ENCODE results near the gene EPAS1.

Gene EPAS1

GRCh38 chr2:46379213-46380037 is 82.2 kb downstream of the EPAS1 start:
- H3K36me3 ChIP-seq (ENCODE audit: control insufficient read depth in 1 of 2, insufficient read depth in 2 of 2, low read length in 2 of 2): peaks cover 53 to 86% of the 10 kb centered on the region in 2 donors

DNA sequence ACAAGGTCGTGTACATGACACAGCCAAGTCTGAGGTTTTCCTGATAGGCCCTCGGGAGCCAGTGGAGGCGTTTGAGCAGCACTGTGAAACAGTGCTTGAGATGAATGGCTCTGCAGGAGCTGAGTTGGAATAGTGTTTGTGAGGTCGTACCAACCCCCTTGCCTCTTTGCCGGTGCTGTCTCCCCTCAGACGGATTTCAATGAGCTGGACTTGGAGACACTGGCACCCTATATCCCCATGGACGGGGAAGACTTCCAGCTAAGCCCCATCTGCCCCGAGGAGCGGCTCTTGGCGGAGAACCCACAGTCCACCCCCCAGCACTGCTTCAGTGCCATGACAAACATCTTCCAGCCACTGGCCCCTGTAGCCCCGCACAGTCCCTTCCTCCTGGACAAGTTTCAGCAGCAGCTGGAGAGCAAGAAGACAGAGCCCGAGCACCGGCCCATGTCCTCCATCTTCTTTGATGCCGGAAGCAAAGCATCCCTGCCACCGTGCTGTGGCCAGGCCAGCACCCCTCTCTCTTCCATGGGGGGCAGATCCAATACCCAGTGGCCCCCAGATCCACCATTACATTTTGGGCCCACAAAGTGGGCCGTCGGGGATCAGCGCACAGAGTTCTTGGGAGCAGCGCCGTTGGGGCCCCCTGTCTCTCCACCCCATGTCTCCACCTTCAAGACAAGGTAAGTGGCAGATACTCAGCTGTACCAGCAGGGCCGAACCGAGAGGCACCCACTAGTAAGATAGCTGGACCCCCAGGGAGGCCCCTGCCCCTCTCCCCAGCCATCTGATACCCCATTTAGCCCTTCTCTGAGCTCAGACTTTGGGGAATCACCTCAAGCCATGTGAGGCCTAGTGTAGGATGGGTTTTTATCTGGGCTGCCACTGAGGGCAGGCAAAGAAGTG is 83.1 kb downstream of the EPAS1 start:
- H3K9ac ChIP-seq (ENCODE audit: low read depth in 1 of 2, low read length in 2 of 2): no peak overlapping the region
- no peaks in the 10 kb centered on the region for H3K4me1 ChIP-seq (ENCODE audit: control insufficient read depth in 1 of 2, insufficient read depth in 2 of 2, low read length in 2 of 2)
- peaks cover 51 to 89% of the 10 kb centered on the region in 2 donors for H3K36me3 ChIP-seq (ENCODE audit: control insufficient read depth in 1 of 2, insufficient read depth in 2 of 2, low read length in 2 of 2)

More at GRCh38 chr2:46379213-46380037, 82.2 kb downstream of the EPAS1 start:
- Histone ChIP-seq H3K9ac (ENCODE audit: low read depth in 1 of 2, low read length in 2 of 2) (no peak overlapping the region), H3K4me1 (ENCODE audit: control insufficient read depth in 1 of 2, insufficient read depth in 2 of 2, low read length in 2 of 2) (no peaks in the 10 kb centered on the region), H3K27me3 (ENCODE audit: control insufficient read depth in 1 of 2, insufficient read depth in 2 of 2, low read length in 2 of 2) (no peaks in the 10 kb centered on the region), H3K27ac (ENCODE audit: low read depth, low read length) (no peak overlapping the region), H3K9me3 (ENCODE audit: control insufficient read depth in 1 of 2, low read length in 2 of 2) (no peaks in the 10 kb centered on the region), H3K4me3 (ENCODE audit: low read depth in 1 of 2, low read length in 2 of 2) (no peak overlapping the region)

DNA sequence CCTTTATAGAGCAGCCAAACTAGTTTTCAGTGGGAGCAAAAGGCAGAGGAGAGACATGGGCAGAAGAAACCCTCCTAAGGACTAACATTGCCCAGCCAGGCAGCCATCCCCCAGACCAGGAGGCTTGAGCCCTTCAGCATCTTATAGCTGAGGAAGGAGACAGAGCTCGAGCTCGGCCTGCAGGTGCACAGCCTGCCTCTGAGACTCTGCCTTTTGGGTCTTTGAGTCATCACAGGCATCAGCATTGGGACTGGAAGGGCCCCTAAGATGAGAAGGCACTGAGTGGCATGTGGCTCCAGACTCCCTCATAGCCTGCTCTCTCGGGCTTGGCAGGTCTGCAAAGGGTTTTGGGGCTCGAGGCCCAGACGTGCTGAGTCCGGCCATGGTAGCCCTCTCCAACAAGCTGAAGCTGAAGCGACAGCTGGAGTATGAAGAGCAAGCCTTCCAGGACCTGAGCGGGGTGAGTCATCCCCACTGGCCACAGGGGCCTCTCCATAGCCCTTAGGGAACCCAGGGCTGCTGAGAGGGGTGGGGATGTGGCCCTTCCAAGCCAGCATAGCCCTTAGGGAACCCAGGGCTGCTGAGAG is 84.1 kb downstream of the EPAS1 start:
- Histone ChIP-seq H3K9me3 (ENCODE audit: control insufficient read depth in 1 of 2, low read length in 2 of 2) (no peaks in the 10 kb centered on the region), H3K4me3 (ENCODE audit: low read depth in 1 of 2, low read length in 2 of 2) (no peak overlapping the region), H3K4me1 (ENCODE audit: control insufficient read depth in 1 of 2, insufficient read depth in 2 of 2, low read length in 2 of 2) (no peaks in the 10 kb centered on the region), H3K36me3 (ENCODE audit: control insufficient read depth in 1 of 2, insufficient read depth in 2 of 2, low read length in 2 of 2) (peaks cover 45 to 87% of the 10 kb centered on the region in 2 donors), H3K9ac (ENCODE audit: low read depth in 1 of 2, low read length in 2 of 2) (no peak overlapping the region), H3K27me3 (ENCODE audit: control insufficient read depth in 1 of 2, insufficient read depth in 2 of 2, low read length in 2 of 2) (no peaks in the 10 kb centered on the region), H3K27ac (ENCODE audit: low read depth, low read length) (no peak overlapping the region)

More for the DNA sequence above, 83.1 kb downstream of the EPAS1 start:
- no peak overlapping the region for H3K27ac ChIP-seq (ENCODE audit: low read depth, low read length)
- no peaks in the 10 kb centered on the region for H3K27me3 ChIP-seq (ENCODE audit: control insufficient read depth in 1 of 2, insufficient read depth in 2 of 2, low read length in 2 of 2)
- no peaks in the 10 kb centered on the region for H3K9me3 ChIP-seq (ENCODE audit: control insufficient read depth in 1 of 2, low read length in 2 of 2)
- no peak overlapping the region for H3K4me3 ChIP-seq (ENCODE audit: low read depth in 1 of 2, low read length in 2 of 2)

GRCh38 chr2:46381871-46382270 is 84.7 kb downstream of the EPAS1 start:
- H3K4me1 ChIP-seq (ENCODE audit: control insufficient read depth in 1 of 2, insufficient read depth in 2 of 2, low read length in 2 of 2): no peaks in the 10 kb centered on the region
- no peak overlapping the region for H3K27ac ChIP-seq (ENCODE audit: low read depth, low read length)
- no peaks in the 10 kb centered on the region for H3K9me3 ChIP-seq (ENCODE audit: control insufficient read depth in 1 of 2, low read length in 2 of 2)
- no peak overlapping the region for H3K9ac ChIP-seq (ENCODE audit: low read depth in 1 of 2, low read length in 2 of 2)
- no peak overlapping the region for H3K4me3 ChIP-seq (ENCODE audit: low read depth in 1 of 2, low read length in 2 of 2)
- H3K36me3 ChIP-seq (ENCODE audit: control insufficient read depth in 1 of 2, insufficient read depth in 2 of 2, low read length in 2 of 2): peaks cover 45 to 84% of the 10 kb centered on the region in 2 donors
- no peaks in the 10 kb centered on the region for H3K27me3 ChIP-seq (ENCODE audit: control insufficient read depth in 1 of 2, insufficient read depth in 2 of 2, low read length in 2 of 2)

DNA sequence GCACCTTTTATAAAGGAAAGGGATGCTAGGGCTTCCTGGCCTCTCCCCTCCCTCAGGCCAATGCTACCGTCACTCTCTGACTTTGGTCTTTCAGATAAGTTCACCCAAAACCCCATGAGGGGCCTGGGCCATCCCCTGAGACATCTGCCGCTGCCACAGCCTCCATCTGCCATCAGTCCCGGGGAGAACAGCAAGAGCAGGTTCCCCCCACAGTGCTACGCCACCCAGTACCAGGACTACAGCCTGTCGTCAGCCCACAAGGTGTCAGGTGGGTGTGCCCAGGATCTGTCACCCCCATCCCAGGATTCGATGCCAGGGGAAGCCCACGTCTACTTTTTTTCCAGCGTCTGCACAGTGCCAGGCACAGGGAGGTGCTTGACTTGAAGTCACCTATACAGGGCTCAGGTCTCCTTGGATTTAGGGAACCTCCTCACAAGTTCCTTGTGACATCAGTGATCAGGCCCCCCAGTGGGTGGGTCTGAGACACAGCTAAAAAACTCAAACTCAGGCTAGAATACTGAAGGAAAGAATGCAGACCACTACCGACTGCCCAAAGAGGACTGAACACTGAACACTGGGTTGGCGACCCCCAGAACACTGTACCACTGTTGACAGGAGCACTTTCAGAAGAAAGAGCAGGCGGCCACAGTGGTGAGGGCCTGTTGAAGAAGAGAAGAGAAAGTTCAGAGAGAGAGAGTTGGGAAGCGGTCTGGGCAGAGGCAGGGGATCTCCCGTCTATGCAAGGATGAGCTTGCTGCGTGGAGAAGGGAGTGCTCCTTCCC is 85.3 kb downstream of the EPAS1 start:
- Histone ChIP-seq H3K9me3 (ENCODE audit: control insufficient read depth in 1 of 2, low read length in 2 of 2) (no peaks in the 10 kb centered on the region), H3K27me3 (ENCODE audit: control insufficient read depth in 1 of 2, insufficient read depth in 2 of 2, low read length in 2 of 2) (no peaks in the 10 kb centered on the region), H3K36me3 (ENCODE audit: control insufficient read depth in 1 of 2, insufficient read depth in 2 of 2, low read length in 2 of 2) (peaks cover 43 to 83% of the 10 kb centered on the region in 2 donors), H3K27ac (ENCODE audit: low read depth, low read length) (no peak overlapping the region), H3K9ac (ENCODE audit: low read depth in 1 of 2, low read length in 2 of 2) (no peak overlapping the region), H3K4me3 (ENCODE audit: low read depth in 1 of 2, low read length in 2 of 2) (no peak overlapping the region), H3K4me1 (ENCODE audit: control insufficient read depth in 1 of 2, insufficient read depth in 2 of 2, low read length in 2 of 2) (no peaks in the 10 kb centered on the region)

GRCh38 chr2:46383113-46383395 is 85.8 kb downstream of the EPAS1 start:
- Histone ChIP-seq H3K36me3 (ENCODE audit: control insufficient read depth in 1 of 2, insufficient read depth in 2 of 2, low read length in 2 of 2) (peaks cover 39 to 83% of the 10 kb centered on the region in 2 donors), H3K9me3 (ENCODE audit: control insufficient read depth in 1 of 2, low read length in 2 of 2) (no peaks in the 10 kb centered on the region), H3K27me3 (ENCODE audit: control insufficient read depth in 1 of 2, insufficient read depth in 2 of 2, low read length in 2 of 2) (no peaks in the 10 kb centered on the region), H3K4me1 (ENCODE audit: control insufficient read depth in 1 of 2, insufficient read depth in 2 of 2, low read length in 2 of 2) (no peaks in the 10 kb centered on the region), H3K9ac (ENCODE audit: low read depth in 1 of 2, low read length in 2 of 2) (no peak overlapping the region), H3K4me3 (ENCODE audit: low read depth in 1 of 2, low read length in 2 of 2) (no peak overlapping the region), H3K27ac (ENCODE audit: low read depth, low read length) (no peak overlapping the region)

GRCh38 chr2:46383784-46384456 is 86.7 kb downstream of the EPAS1 start:
- no peak overlapping the region for H3K4me3 ChIP-seq (ENCODE audit: low read depth in 1 of 2, low read length in 2 of 2)
- no peak overlapping the region for H3K9ac ChIP-seq (ENCODE audit: low read depth in 1 of 2, low read length in 2 of 2)
- no peak overlapping the region for H3K27ac ChIP-seq (ENCODE audit: low read depth, low read length)
- H3K4me1 ChIP-seq (ENCODE audit: control insufficient read depth in 1 of 2, insufficient read depth in 2 of 2, low read length in 2 of 2): no peaks in the 10 kb centered on the region
- peaks cover 30 to 75% of the 10 kb centered on the region in 2 donors for H3K36me3 ChIP-seq (ENCODE audit: control insufficient read depth in 1 of 2, insufficient read depth in 2 of 2, low read length in 2 of 2)
- H3K27me3 ChIP-seq (ENCODE audit: control insufficient read depth in 1 of 2, insufficient read depth in 2 of 2, low read length in 2 of 2): no peaks in the 10 kb centered on the region
- no peaks in the 10 kb centered on the region for H3K9me3 ChIP-seq (ENCODE audit: control insufficient read depth in 1 of 2, low read length in 2 of 2)

DNA sequence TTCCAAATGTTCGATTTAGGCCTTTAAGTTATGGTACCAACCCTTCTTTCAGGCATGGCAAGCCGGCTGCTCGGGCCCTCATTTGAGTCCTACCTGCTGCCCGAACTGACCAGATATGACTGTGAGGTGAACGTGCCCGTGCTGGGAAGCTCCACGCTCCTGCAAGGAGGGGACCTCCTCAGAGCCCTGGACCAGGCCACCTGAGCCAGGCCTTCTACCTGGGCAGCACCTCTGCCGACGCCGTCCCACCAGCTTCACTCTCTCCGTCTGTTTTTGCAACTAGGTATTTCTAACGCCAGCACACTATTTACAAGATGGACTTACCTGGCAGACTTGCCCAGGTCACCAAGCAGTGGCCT is 87.2 kb downstream of the EPAS1 start:
- Histone ChIP-seq H3K36me3 (ENCODE audit: control insufficient read depth in 1 of 2, insufficient read depth in 2 of 2, low read length in 2 of 2) (peaks cover 26 to 71% of the 10 kb centered on the region in 2 donors), H3K9me3 (ENCODE audit: control insufficient read depth in 1 of 2, low read length in 2 of 2) (no peaks in the 10 kb centered on the region), H3K27ac (ENCODE audit: low read depth, low read length) (no peak overlapping the region), H3K27me3 (ENCODE audit: control insufficient read depth in 1 of 2, insufficient read depth in 2 of 2, low read length in 2 of 2) (no peaks in the 10 kb centered on the region), H3K9ac (ENCODE audit: low read depth in 1 of 2, low read length in 2 of 2) (no peak overlapping the region), H3K4me3 (ENCODE audit: low read depth in 1 of 2, low read length in 2 of 2) (no peak overlapping the region), H3K4me1 (ENCODE audit: control insufficient read depth in 1 of 2, insufficient read depth in 2 of 2, low read length in 2 of 2) (no peaks in the 10 kb centered on the region)

- Histone ChIP-seq H3K4me3 (ENCODE audit: low read depth in 1 of 2, low read length in 2 of 2) (no peak overlapping the region), H3K27ac (ENCODE audit: low read depth, low read length) (no peak overlapping the region), H3K36me3 (ENCODE audit: control insufficient read depth in 1 of 2, insufficient read depth in 2 of 2, low read length in 2 of 2) (peaks cover 17 to 56% of the 10 kb centered on the region in 2 donors), H3K27me3 (ENCODE audit: control insufficient read depth in 1 of 2, insufficient read depth in 2 of 2, low read length in 2 of 2) (no peaks in the 10 kb centered on the region), H3K9ac (ENCODE audit: low read depth in 1 of 2, low read length in 2 of 2) (no peak overlapping the region), H3K4me1 (ENCODE audit: control insufficient read depth in 1 of 2, insufficient read depth in 2 of 2, low read length in 2 of 2) (no peaks in the 10 kb centered on the region), H3K9me3 (ENCODE audit: control insufficient read depth in 1 of 2, low read length in 2 of 2) (no peaks in the 10 kb centered on the region)
Observed at GRCh38 chr2:46385786-46386577, 88.8 kb downstream of the EPAS1 start.

All from duodenal mucosa (tissue), 2 donors.